Erythroblast (primary cell): ENCODE data around the gene CHST12.

Experiments
- GATA1 ChIP-seq: IDR thresholded peaks from 2 replicates; pipeline ENCODE4 v1.6.1; 2011; ENCODE audit warnings: low read depth, mild to moderate bottlenecking, control low read depth, low read length, moderate library complexity
- POLR2A ChIP-seq: IDR thresholded peaks from 2 replicates; pipeline ENCODE4 v1.6.1; 2011; ENCODE audit warnings: mild to moderate bottlenecking, low read length

DNA sequence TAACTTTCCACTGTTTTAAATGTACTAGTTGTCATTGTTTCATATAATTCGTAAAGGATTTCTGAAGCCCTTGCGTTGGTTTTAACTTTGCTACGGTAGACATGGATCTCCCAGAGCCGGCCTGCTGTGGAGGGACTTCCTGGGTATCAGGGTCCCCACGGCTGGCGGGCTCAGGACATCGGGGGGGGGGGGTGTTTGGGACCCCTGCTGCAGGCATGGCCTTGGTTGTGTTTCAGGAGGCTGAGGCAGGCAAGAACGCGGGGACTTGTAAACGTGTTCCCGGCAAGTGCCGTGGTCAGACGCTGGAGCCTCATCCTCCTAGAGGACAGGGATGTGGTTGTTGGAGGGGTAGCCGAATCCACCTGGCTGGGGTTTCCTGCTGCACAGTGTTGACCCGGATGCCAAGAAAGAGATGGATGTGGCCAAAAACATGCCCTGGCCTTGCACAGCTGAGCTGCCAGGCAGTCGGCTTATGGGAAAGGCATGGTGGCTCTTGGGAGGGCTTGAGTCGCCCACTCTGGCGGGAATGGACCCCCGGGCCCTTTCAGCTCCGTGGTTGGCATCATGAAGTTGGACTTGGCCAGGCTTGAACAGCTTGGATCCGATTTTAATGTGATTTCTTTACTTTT, 21.4 kb upstream of the CHST12 start:
- no peak for TF ChIP-seq POLR2A
- no peak for TF ChIP-seq GATA1
